H1 (cell line): ENCODE results near the gene GIPC2. TPM values are rescaled to one million over a fixed set of nuclear protein-coding genes. Genes with fewer than 3 reads are reported as not detected.

Source experiments
- CTCF ChIA-PET: fragments of 300-600 bp; sonication (Branson Sonifier 250); formaldehyde crosslinking; loops from one replicate; lab custom pipeline; 2021; ENCODE audit not compliant: partially characterized antibody; lab: Charles Lee
- POLR2A ChIA-PET: fragments of 300-600 bp; sonication (Branson Sonifier 250); formaldehyde crosslinking; loops from one replicate; lab custom pipeline; 2021; ENCODE audit warnings: inconsistent platforms; ENCODE audit not compliant: partially characterized antibody; lab: Charles Lee
- DNase-seq, 2 experiments: peaks; one replicate each; pipeline versions ENCODE4 v3.0.0 to v3.0.0-alpha.2; 2010 to 2022; ENCODE audit warnings: low spot score in 2 of 2, low read depth in 1 of 2, mixed read lengths in 1 of 2
- FAIRE-seq: peaks from 2 replicates; lab custom pipeline; 2011; peaks lifted over from hg19 to GRCh38; lab: Jason Lieb, UNC
- H2AFZ ChIP-seq: 2 replicates; pipeline ENCODE4 v1.8.1; 2012; ENCODE audit warnings: low read length, inconsistent platforms
- H2AK5ac ChIP-seq: 2 replicates; pipeline ENCODE4 v1.6.1; 2013; ENCODE audit warnings: low read depth, low read length
- H2BK120ac ChIP-seq: replicated peaks from 2 replicates; pipeline ENCODE3; 2013; ENCODE audit warnings: low read depth, low read length, inconsistent platforms
- H2BK12ac ChIP-seq: 2 replicates; pipeline ENCODE4 v1.6.1; 2013; ENCODE audit warnings: low read depth, low read length
- H2BK15ac ChIP-seq: 2 replicates; pipeline ENCODE4 v1.6.1; 2013; ENCODE audit warnings: low read length
- H2BK20ac ChIP-seq: 2 replicates; pipeline ENCODE4 v1.6.1; 2013; ENCODE audit warnings: low read length
- H2BK5ac ChIP-seq: 2 replicates; pipeline ENCODE4 v1.6.1; 2013; ENCODE audit warnings: low read depth, low read length
- H3K14ac ChIP-seq: 2 replicates; pipeline ENCODE4 v1.6.1; 2013; ENCODE audit warnings: inconsistent platforms; ENCODE audit not compliant: insufficient read length
- H3K18ac ChIP-seq: 2 replicates; pipeline ENCODE4 v1.6.1; 2013; ENCODE audit warnings: low read length; ENCODE audit errors: extremely low read depth
- H3K23ac ChIP-seq: 2 replicates; pipeline ENCODE4 v1.6.1; 2013; ENCODE audit warnings: inconsistent platforms; ENCODE audit not compliant: insufficient read length
- H3K23me2 ChIP-seq: 2 replicates; pipeline ENCODE4 v1.6.1; 2013; ENCODE audit warnings: low read depth, low read length
- H3K27ac ChIP-seq: 2 replicates; pipeline ENCODE4 v1.6.1; 2011; ENCODE audit warnings: low read depth, low read length, inconsistent platforms
- H3K27me3 ChIP-seq, 4 experiments: replicated peaks in 1 of 4; 1 replicate in 1 of 4; 2 replicates in 3 of 4; pipeline versions ENCODE4 v1.6.1 to v1.8.1; 2011 to 2013; ENCODE audit warnings: low read length in 3 of 4, mild to moderate bottlenecking in 3 of 4, inconsistent platforms in 2 of 4, mixed read lengths in 2 of 4, moderate library complexity in 1 of 4; ENCODE audit not compliant: control insufficient read depth in 3 of 4, insufficient read depth in 3 of 4; ENCODE audit errors: extremely low read depth in 1 of 4
- H3K36me3 ChIP-seq, 4 experiments: 2 replicates each; pipeline versions ENCODE4 v1.6.1 to v1.8.1; 2011 to 2013; ENCODE audit warnings: mild to moderate bottlenecking in 4 of 4, low read length in 3 of 4, moderate library complexity in 2 of 4, control low read depth in 1 of 4, inconsistent platforms in 1 of 4; ENCODE audit not compliant: insufficient read depth in 4 of 4, control insufficient read depth in 2 of 4
- H3K4ac ChIP-seq: replicated peaks from 2 replicates; pipeline ENCODE3; 2013; ENCODE audit warnings: low read length, low read depth, mixed read lengths, inconsistent platforms; ENCODE audit not compliant: insufficient read length
- H3K4me1 ChIP-seq, 4 experiments: replicated peaks in 1 of 4; 1 replicate in 1 of 4; 2 replicates in 3 of 4; pipeline versions ENCODE4 v1.6.1 to v1.8.1; 2011 to 2013; ENCODE audit warnings: low read length in 3 of 4, inconsistent platforms in 2 of 4, mixed read lengths in 1 of 4; ENCODE audit not compliant: insufficient read depth in 4 of 4, control insufficient read depth in 3 of 4
- H3K4me2 ChIP-seq, 2 experiments: 2 replicates each; pipeline versions ENCODE4 v1.6.1 to v1.8.1; 2011 to 2013; ENCODE audit warnings: low read depth in 2 of 2, low read length in 2 of 2, control low read depth in 1 of 2, inconsistent platforms in 1 of 2, mild to moderate bottlenecking in 1 of 2; ENCODE audit not compliant: insufficient read depth in 1 of 2
- H3K4me3 ChIP-seq, 4 experiments: fragments of 200-600, 300-600 bp in 1 of 4; sonication (generic), shearing (Covaris generic), sonication (Bioruptor Twin) in 1 of 4; 2 replicates each; pipeline versions ENCODE4 v1.5.1 to v1.8.1; 2011 to 2016; ENCODE audit warnings: low read length in 4 of 4, low read depth in 3 of 4, control low read depth in 2 of 4, inconsistent platforms in 2 of 4, mild to moderate bottlenecking in 2 of 4, mixed read lengths in 1 of 4, moderate library complexity in 1 of 4; ENCODE audit not compliant: insufficient read depth in 2 of 4; ENCODE audit errors: extremely low read depth in 1 of 4
- H3K56ac ChIP-seq: replicated peaks from 2 replicates; pipeline ENCODE3; 2013; ENCODE audit warnings: low read depth, mild to moderate bottlenecking, mixed read lengths, low read length, inconsistent platforms; ENCODE audit not compliant: insufficient read length
- H3K79me1 ChIP-seq: 2 replicates; pipeline ENCODE4 v1.6.1; 2013; ENCODE audit warnings: low read depth, low read length, control low read depth
- H3K79me2 ChIP-seq, 2 experiments: 2 replicates each; pipeline versions ENCODE4 v1.6.1 to v1.8.1; 2012 to 2013; ENCODE audit warnings: low read length in 2 of 2, mild to moderate bottlenecking in 2 of 2, inconsistent platforms in 1 of 2; ENCODE audit not compliant: insufficient read depth in 2 of 2, control insufficient read depth in 1 of 2
- H3K9ac ChIP-seq, 4 experiments: replicated peaks in 1 of 4; 1 replicate in 1 of 4; 2 replicates in 3 of 4; pipeline versions ENCODE4 v1.6.1 to v1.8.1; 2011 to 2013; ENCODE audit warnings: low read depth in 3 of 4, low read length in 3 of 4, control low read depth in 2 of 4, mild to moderate bottlenecking in 2 of 4, moderate library complexity in 2 of 4, inconsistent platforms in 1 of 4; ENCODE audit errors: extremely low read depth in 1 of 4
- H3K9me3 ChIP-seq, 2 experiments: 2 replicates each; pipeline versions ENCODE4 v1.6.1 to v1.8.1; 2012 to 2013; ENCODE audit warnings: mild to moderate bottlenecking in 2 of 2, moderate library complexity in 2 of 2, control low read depth in 1 of 2, inconsistent platforms in 1 of 2, low read depth in 1 of 2, low read length in 1 of 2, mixed read lengths in 1 of 2; ENCODE audit not compliant: insufficient read depth in 2 of 2
- H4K20me1 ChIP-seq, 2 experiments: replicated peaks in 1 of 2; 2 replicates each; pipeline versions ENCODE3 to v1.8.1; 2011 to 2013; ENCODE audit warnings: inconsistent platforms in 2 of 2, low read length in 2 of 2, mild to moderate bottlenecking in 1 of 2; ENCODE audit not compliant: insufficient read depth in 2 of 2, control insufficient read depth in 1 of 2
- H4K5ac ChIP-seq: 2 replicates; pipeline ENCODE4 v1.6.1; 2013; ENCODE audit warnings: low read length, low read depth, mixed read lengths, inconsistent platforms; ENCODE audit not compliant: insufficient read length
- H4K8ac ChIP-seq: 2 replicates; pipeline ENCODE4 v1.8.0; 2013; ENCODE audit warnings: mild to moderate bottlenecking, moderate library complexity, low read length, inconsistent platforms; ENCODE audit not compliant: insufficient read depth; ENCODE audit errors: extremely low read depth
- H4K91ac ChIP-seq: replicated peaks from 2 replicates; pipeline ENCODE3; 2013; ENCODE audit warnings: low read length, mixed read lengths, inconsistent platforms; ENCODE audit not compliant: insufficient read length
- CBX8 ChIP-seq: fragments of 300-800, 300-1000 bp; sonication (generic); IDR thresholded peaks from 2 replicates; pipeline ENCODE4 v1.7.1; 2016; ENCODE audit warnings: low read depth, low read length, borderline replicate concordance
- CTBP2 ChIP-seq: IDR thresholded peaks from 2 replicates; pipeline ENCODE4 v1.7.0; 2011; ENCODE audit warnings: borderline replicate concordance, mild to moderate bottlenecking, moderate library complexity, mixed read lengths, low read length; ENCODE audit not compliant: insufficient read depth, insufficient read length
- EP300 ChIP-seq, 2 experiments: IDR thresholded peaks; 1 replicate in 1 of 2; 2 replicates in 1 of 2; pipeline ENCODE4 v1.6.1; 2011 to 2012; ENCODE audit warnings: low read depth in 2 of 2, low read length in 2 of 2, mild to moderate bottlenecking in 2 of 2, borderline replicate concordance in 1 of 2, inconsistent platforms in 1 of 2, moderate library complexity in 1 of 2
- HDAC6 ChIP-seq: IDR thresholded peaks from one replicate; pipeline ENCODE4 v1.7.1; 2012; ENCODE audit warnings: low read depth, mild to moderate bottlenecking, inconsistent platforms, low read length, moderate library complexity
- KDM4A ChIP-seq: IDR thresholded peaks from one replicate; pipeline ENCODE4 v1.7.1; 2012; ENCODE audit warnings: low read depth, mild to moderate bottlenecking, moderate library complexity, low read length, inconsistent platforms; ENCODE audit not compliant: severe bottlenecking
- RBBP5 ChIP-seq: IDR thresholded peaks from 2 replicates; pipeline ENCODE4 v1.7.1; 2012; ENCODE audit warnings: low read depth, mild to moderate bottlenecking, inconsistent platforms, low read length, moderate library complexity, borderline replicate concordance
- TCF12 ChIP-seq: IDR thresholded peaks from 2 replicates; pipeline ENCODE4 v1.6.1; 2011; ENCODE audit warnings: low read depth, mild to moderate bottlenecking, low read length
- YY1 ChIP-seq: IDR thresholded peaks from 2 replicates; pipeline ENCODE4 v1.6.1; 2011; ENCODE audit warnings: low read depth, mild to moderate bottlenecking, low read length
- WGBS, 2 experiments: shearing (Covaris generic) in 1 of 2; methylation state at CpG; one replicate each; pipeline versions ENCODE4 v1.1.6 to v1.1.7; 2013 to 2015; ENCODE audit warnings: low lambda C conversion rate in 2 of 2, mixed read lengths in 2 of 2, inconsistent platforms in 1 of 2, low coverage in 1 of 2, missing lambda C conversion rate in 1 of 2; ENCODE audit not compliant: insufficient replicate concordance in 2 of 2, insufficient coverage in 1 of 2, insufficient read length in 1 of 2; ENCODE audit errors: extremely low coverage in 1 of 2, missing lambda C conversion rate in 1 of 2; 5-methylcytosine and 5-hydroxymethylcytosine counted together
- polyA plus RNA-seq, 7 experiments: library from polyadenylated mRNA; depleted of rRNA in 3 of 7; stranded (reverse) in 5 of 7; unstranded in 2 of 7; fragments of >200 nt in 5 of 7; fragments of 200-250 nt in 2 of 7; gene quantifications; 1 replicate in 5 of 7; 2 replicates in 1 of 7; 4 replicates in 1 of 7; pipeline versions ENCODE4 v1.2.1 to v1.2.3, GENCODE V29; 2011 to 2013; ENCODE audit warnings: missing spikeins in 2 of 7, mixed read lengths in 2 of 7
- total RNA-seq: library from RNA; stranded (reverse); fragmentation: NEBNext Ultra II Directional; extraction: Animal tissue kit (Norgen Biotek cat#: 25700); gene quantifications from 2 replicates; pipeline ENCODE4 v1.2.1, GENCODE V29; 2021
- TF ChIP-seq, protein P1 (sequence below): IDR thresholded peaks from 2 replicates; pipeline ENCODE4 v1.6.1; 2012; ENCODE audit warnings: inconsistent platforms
- TF ChIP-seq, protein P2 (sequence below), 3 experiments: IDR thresholded peaks; 1 replicate in 2 of 3; 2 replicates in 1 of 3; pipeline versions ENCODE4 v1.5.1 to v1.6.1; 2011; ENCODE audit warnings: low read length in 3 of 3, mild to moderate bottlenecking in 3 of 3, inconsistent platforms in 2 of 3, low read depth in 1 of 3, moderate library complexity in 1 of 3; ENCODE audit not compliant: insufficient read depth in 1 of 3; ENCODE audit errors: control extremely low read depth in 1 of 3

Gene GIPC2
- total and polyA plus RNA-seq, 2 of the 8 experiments (the other 6 are each of a cell fraction or from before 2014, with no cell fraction given) = 0.29 to 0.69 TPM

DNA sequence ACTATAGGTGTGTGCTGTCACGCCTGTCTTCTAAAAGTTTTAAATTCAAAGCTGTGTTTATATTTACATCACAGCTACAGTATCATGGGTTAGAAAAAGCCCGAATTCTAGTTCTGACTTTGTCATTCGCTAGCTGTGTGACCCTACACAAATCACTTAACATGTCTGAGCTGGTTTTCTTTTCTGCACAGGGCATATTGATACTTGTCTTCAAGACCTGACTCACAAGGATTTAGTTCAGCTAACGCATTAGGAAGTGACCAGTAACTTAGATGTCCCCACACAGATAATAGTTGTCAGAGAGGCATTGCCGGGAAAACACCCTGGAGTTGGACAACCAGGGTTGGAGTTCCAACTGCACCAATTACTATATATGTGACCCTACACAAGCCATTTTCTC lies 25.9 kb downstream of the GIPC2 start:
- FAIRE-seq = no peak

More for the DNA sequence above, 25.9 kb downstream of the GIPC2 start:
- no peaks in the 10 kb centered on the region for H3K4me1 ChIP-seq
- WGBS, 2 experiments = 73% methylated on average over 5 of the region's 5 CpGs; no CpG with 5 or more reads in 1 of the 2 experiments
- H3K4me3 ChIP-seq = no peak overlapping the region
- POLR2A ChIA-PET = interaction anchor here (1.1 kb wide), 1 partner anchor 24 kb away, joined by 3 read pairs; no protein-coding TSS in a partner anchor
- H3K27ac ChIP-seq = no peak overlapping the region
- no peak overlapping the region for H3K9ac ChIP-seq
- DNase-seq = no peak
- H3K36me3 ChIP-seq = no peaks in the 10 kb centered on the region
- H2BK5ac ChIP-seq = no peak overlapping the region
- no peak overlapping the region for H3K18ac ChIP-seq
- no peak overlapping the region for H2BK20ac ChIP-seq
- no peak overlapping the region for H2BK12ac ChIP-seq
- H4K8ac ChIP-seq = no peak overlapping the region
- TF ChIP-seq, protein P1, sequence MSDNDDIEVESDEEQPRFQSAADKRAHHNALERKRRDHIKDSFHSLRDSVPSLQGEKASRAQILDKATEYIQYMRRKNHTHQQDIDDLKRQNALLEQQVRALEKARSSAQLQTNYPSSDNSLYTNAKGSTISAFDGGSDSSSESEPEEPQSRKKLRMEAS = no peak
- no peak for TF ChIP-seq EP300 (IDR thresholded peaks at IDR 0.05; ENCODE audit: borderline replicate concordance in 1 of 2, low read depth in 2 of 2, low read length in 2 of 2)
- TF ChIP-seq, protein P2, sequence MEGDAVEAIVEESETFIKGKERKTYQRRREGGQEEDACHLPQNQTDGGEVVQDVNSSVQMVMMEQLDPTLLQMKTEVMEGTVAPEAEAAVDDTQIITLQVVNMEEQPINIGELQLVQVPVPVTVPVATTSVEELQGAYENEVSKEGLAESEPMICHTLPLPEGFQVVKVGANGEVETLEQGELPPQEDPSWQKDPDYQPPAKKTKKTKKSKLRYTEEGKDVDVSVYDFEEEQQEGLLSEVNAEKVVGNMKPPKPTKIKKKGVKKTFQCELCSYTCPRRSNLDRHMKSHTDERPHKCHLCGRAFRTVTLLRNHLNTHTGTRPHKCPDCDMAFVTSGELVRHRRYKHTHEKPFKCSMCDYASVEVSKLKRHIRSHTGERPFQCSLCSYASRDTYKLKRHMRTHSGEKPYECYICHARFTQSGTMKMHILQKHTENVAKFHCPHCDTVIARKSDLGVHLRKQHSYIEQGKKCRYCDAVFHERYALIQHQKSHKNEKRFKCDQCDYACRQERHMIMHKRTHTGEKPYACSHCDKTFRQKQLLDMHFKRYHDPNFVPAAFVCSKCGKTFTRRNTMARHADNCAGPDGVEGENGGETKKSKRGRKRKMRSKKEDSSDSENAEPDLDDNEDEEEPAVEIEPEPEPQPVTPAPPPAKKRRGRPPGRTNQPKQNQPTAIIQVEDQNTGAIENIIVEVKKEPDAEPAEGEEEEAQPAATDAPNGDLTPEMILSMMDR (IDR thresholded peaks at IDR 0.05; ENCODE audit: control extremely low read depth in 1 of 3, insufficient read depth in 1 of 3, low read depth in 1 of 3, low read length in 3 of 3) = no peak
- no peak for TF ChIP-seq RBBP5
- TF ChIP-seq TCF12 = no peak
- no peak for TF ChIP-seq CBX8
- TF ChIP-seq HDAC6 = no peak
- no peak for TF ChIP-seq YY1
- no peak for TF ChIP-seq KDM4A
- TF ChIP-seq CTBP2 = no peak
- no peaks in the 10 kb centered on the region for H3K79me1 ChIP-seq
- no peak overlapping the region for H2BK120ac ChIP-seq
- no peaks in the 10 kb centered on the region for H3K79me2 ChIP-seq
- CTCF ChIA-PET = interaction anchor here (0.6 to 2.7 kb wide), 3 partner anchors 11 to 54 kb away, joined by 3 to 12 read pairs (median 3); no protein-coding TSS in a partner anchor
- H4K91ac ChIP-seq = no peak overlapping the region
- H3K4me2 ChIP-seq = no peak overlapping the region
- H2AFZ ChIP-seq = no peak overlapping the region
- no peak overlapping the region for H4K5ac ChIP-seq
- H3K23me2 ChIP-seq = no peaks in the 10 kb centered on the region
- no peak overlapping the region for H3K4ac ChIP-seq
- H2AK5ac ChIP-seq = no peak overlapping the region
- no peaks in the 10 kb centered on the region for H3K9me3 ChIP-seq
- no peaks in the 10 kb centered on the region for H3K27me3 ChIP-seq
- no peak overlapping the region for H2BK15ac ChIP-seq
- H3K14ac ChIP-seq = no peak overlapping the region
- H3K23ac ChIP-seq = no peak overlapping the region
- no peak overlapping the region for H3K56ac ChIP-seq
- H4K20me1 ChIP-seq = no peaks in the 10 kb centered on the region
